ENCODE results near the gene MTUS2. TPM values are rescaled to one million over a fixed set of nuclear protein-coding genes. Genes with fewer than 3 reads are reported as not detected.
A peak's percentile ranks its signal among the peaks of the same experiment; 100 is the strongest.

Gene MTUS2
- total RNA-seq, 6 experiments from 2014 or later = 0.07 to 0.15 (median 0.14) TPM; not detected in 1

GRCh38 chr13:29505950-29506349, 685.8 kb downstream of the MTUS2 start:
- peaks cover 47% of the 10 kb centered on the region for H3K4me1 Mint-ChIP-seq (ENCODE audit: low read depth)
- no peak overlapping the region for H3K4me3 Mint-ChIP-seq
- TF ChIP-seq, protein P1, sequence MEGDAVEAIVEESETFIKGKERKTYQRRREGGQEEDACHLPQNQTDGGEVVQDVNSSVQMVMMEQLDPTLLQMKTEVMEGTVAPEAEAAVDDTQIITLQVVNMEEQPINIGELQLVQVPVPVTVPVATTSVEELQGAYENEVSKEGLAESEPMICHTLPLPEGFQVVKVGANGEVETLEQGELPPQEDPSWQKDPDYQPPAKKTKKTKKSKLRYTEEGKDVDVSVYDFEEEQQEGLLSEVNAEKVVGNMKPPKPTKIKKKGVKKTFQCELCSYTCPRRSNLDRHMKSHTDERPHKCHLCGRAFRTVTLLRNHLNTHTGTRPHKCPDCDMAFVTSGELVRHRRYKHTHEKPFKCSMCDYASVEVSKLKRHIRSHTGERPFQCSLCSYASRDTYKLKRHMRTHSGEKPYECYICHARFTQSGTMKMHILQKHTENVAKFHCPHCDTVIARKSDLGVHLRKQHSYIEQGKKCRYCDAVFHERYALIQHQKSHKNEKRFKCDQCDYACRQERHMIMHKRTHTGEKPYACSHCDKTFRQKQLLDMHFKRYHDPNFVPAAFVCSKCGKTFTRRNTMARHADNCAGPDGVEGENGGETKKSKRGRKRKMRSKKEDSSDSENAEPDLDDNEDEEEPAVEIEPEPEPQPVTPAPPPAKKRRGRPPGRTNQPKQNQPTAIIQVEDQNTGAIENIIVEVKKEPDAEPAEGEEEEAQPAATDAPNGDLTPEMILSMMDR (IDR thresholded peaks at IDR 0.05) = no peak
- DNase-seq = no peak
- H3K36me3 Mint-ChIP-seq (ENCODE audit: low read depth) = peaks cover 14% of the 10 kb centered on the region
- H3K27me3 Mint-ChIP-seq (ENCODE audit: insufficient read depth) = peaks cover 26% of the 10 kb centered on the region
- no peak overlapping the region for H3K27ac Mint-ChIP-seq
- H3K9me3 Mint-ChIP-seq = no peaks in the 10 kb centered on the region

- H3K9me3 Mint-ChIP-seq = no peaks in the 10 kb centered on the region
- no peak overlapping the region for H3K4me3 Mint-ChIP-seq
- DNase-seq = no peak
- no peak overlapping the region for H3K27ac Mint-ChIP-seq
- TF ChIP-seq, protein P1 (IDR thresholded peaks at IDR 0.05) = no peak
- peaks cover 29% of the 10 kb centered on the region for H3K36me3 Mint-ChIP-seq (ENCODE audit: low read depth)
- peaks cover 24% of the 10 kb centered on the region for H3K27me3 Mint-ChIP-seq (ENCODE audit: insufficient read depth)
- H3K4me1 Mint-ChIP-seq (ENCODE audit: low read depth) = peaks cover 61% of the 10 kb centered on the region
Observed at GRCh38 chr13:29507356-29507755, 687.2 kb downstream of the MTUS2 start.

- peaks cover 36% of the 10 kb centered on the region for H3K36me3 Mint-ChIP-seq (ENCODE audit: low read depth)
- H3K27me3 Mint-ChIP-seq (ENCODE audit: insufficient read depth) = peaks cover 19% of the 10 kb centered on the region
- no peaks in the 10 kb centered on the region for H3K9me3 Mint-ChIP-seq
- TF ChIP-seq, protein P1 (IDR thresholded peaks at IDR 0.05) = peak; percentile 99
- peak overlapping the region; percentile 56 for H3K27ac Mint-ChIP-seq
- peaks cover 64% of the 10 kb centered on the region for H3K4me1 Mint-ChIP-seq (ENCODE audit: low read depth)
- H3K4me3 Mint-ChIP-seq = no peak overlapping the region
- DNase-seq = peak; percentile 61
Observed at GRCh38 chr13:29508130-29508875, 688.2 kb downstream of the MTUS2 start.

DNA sequence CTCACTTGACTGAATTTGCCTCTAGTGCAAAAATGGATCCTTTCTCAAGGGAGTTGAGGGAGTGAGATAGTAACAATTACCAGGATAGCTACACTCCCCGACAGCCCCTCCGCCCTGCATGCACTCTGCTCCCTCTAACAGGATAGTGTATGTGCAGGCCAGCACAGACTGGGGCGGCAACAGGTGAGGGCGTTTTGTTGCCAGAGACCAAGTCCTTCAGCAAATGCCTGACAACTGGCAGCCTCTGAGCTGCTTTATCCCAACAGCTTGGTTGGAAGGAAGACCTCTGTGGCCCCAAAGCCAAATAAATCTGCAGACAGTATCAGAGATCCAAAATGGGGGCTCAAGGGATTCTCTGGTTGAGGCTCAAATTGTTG, 688.7 kb downstream of the MTUS2 start:
- Mint-ChIP-seq H3K27me3 (ENCODE audit: insufficient read depth) (peaks cover 15% of the 10 kb centered on the region), H3K4me1 (ENCODE audit: low read depth) (peaks cover 64% of the 10 kb centered on the region), H3K4me3 (no peak overlapping the region), H3K9me3 (no peaks in the 10 kb centered on the region), H3K27ac (peak overlapping the region; percentile 56), H3K36me3 (ENCODE audit: low read depth) (peaks cover 42% of the 10 kb centered on the region)
- no peak for DNase-seq
- TF ChIP-seq, protein P1 (IDR thresholded peaks at IDR 0.05) = no peak

DNA sequence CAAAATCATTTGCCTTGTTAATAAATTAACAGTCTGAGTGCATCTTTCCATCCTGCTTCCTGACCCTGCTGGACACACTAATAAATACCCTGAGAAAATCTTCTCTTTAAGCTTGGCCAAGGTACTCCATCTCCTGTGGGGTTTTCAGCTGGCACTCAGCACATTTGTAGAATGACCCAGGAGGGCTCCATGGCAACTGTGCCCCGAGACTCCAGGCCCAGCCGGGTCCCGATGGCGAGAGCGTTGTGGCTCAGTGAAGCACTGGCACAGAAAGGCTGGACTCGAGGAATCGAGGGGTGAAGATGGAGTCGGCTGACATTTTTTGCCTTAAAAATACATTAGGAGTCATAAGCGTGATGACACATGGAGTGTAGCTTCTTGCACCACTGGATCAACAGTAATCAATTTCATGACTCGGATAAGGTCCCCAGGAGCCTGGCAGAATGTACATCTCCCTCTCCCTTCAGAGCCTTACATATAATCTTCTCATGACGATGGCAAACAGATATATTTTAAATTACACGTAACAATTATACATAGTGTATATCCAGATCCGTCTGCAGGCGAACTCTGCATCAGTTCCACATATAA, 690.0 kb downstream of the MTUS2 start:
- H3K27ac Mint-ChIP-seq = peak overlapping the region; percentile 86
- peaks cover 10% of the 10 kb centered on the region for H3K27me3 Mint-ChIP-seq (ENCODE audit: insufficient read depth)
- peaks cover 45% of the 10 kb centered on the region for H3K36me3 Mint-ChIP-seq (ENCODE audit: low read depth)
- DNase-seq = peak; percentile 43
- H3K9me3 Mint-ChIP-seq = no peaks in the 10 kb centered on the region
- H3K4me1 Mint-ChIP-seq (ENCODE audit: low read depth) = peaks cover 69% of the 10 kb centered on the region
- H3K4me3 Mint-ChIP-seq = no peak overlapping the region
- TF ChIP-seq, protein P1 (IDR thresholded peaks at IDR 0.05) = no peak; the same call in 1 of the 2 replicates

All from HFFc6 (cell line).